CD4-positive, CD25-positive, alpha-beta regulatory T cell (primary cell): ENCODE results near the gene PARD6B. TPM values are rescaled to one million over a fixed set of nuclear protein-coding genes. Genes with fewer than 3 reads are reported as not detected.

Experiments used
- ATAC-seq, 2 donors: fragments of 150-1000 bp; cut with Tn5 transposase; one replicate each; pipeline ENCODE4 v1.10.0; 2021; ENCODE audit warnings: low read depth in 2 of 2, moderate number of reproducible peaks in 2 of 2, moderate library complexity in 1 of 2
- DNase-seq, 3 donors: peaks; one replicate each; pipeline versions ENCODE4 v3.0.0 to v3.0.0-alpha.2; 2012 to 2022; ENCODE audit warnings: mixed read lengths in 1 of 3
- H3K27ac ChIP-seq: one replicate; pipeline ENCODE4 v1.7.0; 2013; ENCODE audit warnings: mild to moderate bottlenecking, low read length; ENCODE audit not compliant: insufficient read depth, poor library complexity, severe bottlenecking
- H3K27me3 ChIP-seq: one replicate; pipeline ENCODE4 v1.7.0; 2013; ENCODE audit warnings: low read length; ENCODE audit not compliant: control insufficient read depth, insufficient read depth
- H3K36me3 ChIP-seq: one replicate; pipeline ENCODE4 v1.7.0; 2013; ENCODE audit warnings: mild to moderate bottlenecking, low read length, moderate library complexity; ENCODE audit not compliant: control insufficient read depth, insufficient read depth
- H3K4me1 ChIP-seq: 2 replicates; pipeline ENCODE4 v1.7.0; 2013; ENCODE audit warnings: mild to moderate bottlenecking, low read length; ENCODE audit not compliant: insufficient read depth, control insufficient read depth, poor library complexity, severe bottlenecking
- H3K4me3 ChIP-seq: one replicate; pipeline ENCODE4 v1.7.0; 2013; ENCODE audit warnings: low read depth, mild to moderate bottlenecking, low read length, moderate library complexity
- H3K9me3 ChIP-seq, 2 experiments: 1 replicate in 1 of 2; 2 replicates in 1 of 2; pipeline ENCODE4 v1.7.0; 2013; ENCODE audit warnings: low read length in 2 of 2, mild to moderate bottlenecking in 1 of 2, moderate library complexity in 1 of 2; ENCODE audit not compliant: control insufficient read depth in 2 of 2
- H3K27ac Mint-ChIP-seq, 3 donors: one replicate each; pipeline ENCODE4 v1.8.0; 2020 to 2022; ENCODE audit warnings: mild to moderate bottlenecking in 3 of 3, mixed read lengths in 3 of 3, moderate library complexity in 2 of 3
- H3K27me3 Mint-ChIP-seq: one replicate; pipeline ENCODE4 v1.8.0; 2022; ENCODE audit warnings: mild to moderate bottlenecking, mixed read lengths
- H3K36me3 Mint-ChIP-seq: one replicate; pipeline ENCODE4 v1.8.0; 2020; ENCODE audit warnings: mixed read lengths
- H3K4me1 Mint-ChIP-seq, 4 donors: one replicate each; pipeline ENCODE4 v1.8.0; 2020 to 2022; ENCODE audit warnings: mixed read lengths in 4 of 4, mild to moderate bottlenecking in 1 of 4
- H3K4me3 Mint-ChIP-seq, 4 donors: one replicate each; pipeline ENCODE4 v1.8.0; 2020 to 2022; ENCODE audit warnings: mild to moderate bottlenecking in 4 of 4, mixed read lengths in 4 of 4, moderate library complexity in 3 of 4
- H3K9me3 Mint-ChIP-seq, 7 donors: one replicate each; pipeline ENCODE4 v1.8.0; 2020 to 2022; ENCODE audit warnings: mixed read lengths in 7 of 7, mild to moderate bottlenecking in 3 of 7, moderate library complexity in 2 of 7
- polyA plus RNA-seq, 4 donors: library from polyadenylated mRNA; unstranded; fragments of 300-500 nt; fragmentation: Illumina TruSeq; gene quantifications; one replicate each; pipeline ENCODE4 v1.2.3, GENCODE V29; 2021
- total RNA-seq: library from RNA; stranded (reverse); gene quantifications from one replicate; pipeline ENCODE4 v1.2.3, GENCODE V29; 2022

Gene PARD6B, protein sequence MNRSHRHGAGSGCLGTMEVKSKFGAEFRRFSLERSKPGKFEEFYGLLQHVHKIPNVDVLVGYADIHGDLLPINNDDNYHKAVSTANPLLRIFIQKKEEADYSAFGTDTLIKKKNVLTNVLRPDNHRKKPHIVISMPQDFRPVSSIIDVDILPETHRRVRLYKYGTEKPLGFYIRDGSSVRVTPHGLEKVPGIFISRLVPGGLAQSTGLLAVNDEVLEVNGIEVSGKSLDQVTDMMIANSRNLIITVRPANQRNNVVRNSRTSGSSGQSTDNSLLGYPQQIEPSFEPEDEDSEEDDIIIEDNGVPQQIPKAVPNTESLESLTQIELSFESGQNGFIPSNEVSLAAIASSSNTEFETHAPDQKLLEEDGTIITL
- total RNA-seq (5.0 TPM), polyA plus RNA-seq (1 to 10 TPM in 3 of 4 donors, under 1 TPM in 1; 0.79 to 1.4 (median 1.2) TPM)

DNA sequence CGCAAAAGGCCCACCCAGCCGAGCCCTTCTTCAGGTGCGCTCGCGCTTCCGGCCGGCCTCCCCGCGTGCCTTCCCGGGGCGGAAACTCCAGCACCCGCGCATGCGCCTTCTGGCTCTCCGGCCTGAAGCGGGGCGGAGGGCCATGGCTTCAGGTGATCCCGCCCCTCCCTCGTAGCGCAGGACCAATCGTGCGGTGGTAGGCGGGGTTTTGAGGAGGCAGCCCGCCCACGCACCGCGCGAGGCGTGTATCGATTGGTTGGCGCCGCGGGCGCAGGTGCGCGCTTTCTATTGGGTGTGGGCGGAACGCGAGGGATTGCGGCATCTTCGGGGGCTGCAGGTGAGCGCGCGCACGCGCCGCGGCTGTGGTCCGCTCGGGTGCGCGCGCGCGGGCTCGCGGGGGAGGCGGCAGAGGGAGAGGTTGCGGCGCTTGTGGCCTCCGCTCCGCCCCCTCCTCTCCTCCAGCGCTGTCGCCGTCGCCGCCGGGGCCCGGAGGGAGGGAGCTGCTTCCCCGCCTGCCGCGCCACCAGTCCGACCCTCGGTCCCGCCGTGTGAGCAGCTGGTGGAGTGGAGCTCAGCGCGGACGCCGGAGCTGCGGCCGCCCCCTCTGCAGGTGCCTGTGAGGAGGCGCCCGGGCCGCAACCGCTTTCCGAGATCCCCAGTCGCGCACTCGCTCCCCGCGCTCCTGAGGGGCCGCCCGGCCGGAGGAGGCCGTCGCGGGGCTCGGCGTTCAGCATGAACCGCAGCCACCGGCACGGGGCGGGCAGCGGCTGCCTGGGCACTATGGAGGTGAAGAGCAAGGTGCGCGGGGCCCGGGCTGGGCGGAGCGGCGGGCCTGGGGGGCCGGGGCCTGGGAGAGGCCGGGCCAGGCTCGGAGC, at the start of gene PARD6B:
TSS of gene PARD6B (plus strand) at position 526 of the 875 bp plus-strand sequence. CDS start at position 733, 207 bp downstream.
- H3K27ac ChIP-seq = peak within 1 kb of the TSS; percentile 81

DNA sequence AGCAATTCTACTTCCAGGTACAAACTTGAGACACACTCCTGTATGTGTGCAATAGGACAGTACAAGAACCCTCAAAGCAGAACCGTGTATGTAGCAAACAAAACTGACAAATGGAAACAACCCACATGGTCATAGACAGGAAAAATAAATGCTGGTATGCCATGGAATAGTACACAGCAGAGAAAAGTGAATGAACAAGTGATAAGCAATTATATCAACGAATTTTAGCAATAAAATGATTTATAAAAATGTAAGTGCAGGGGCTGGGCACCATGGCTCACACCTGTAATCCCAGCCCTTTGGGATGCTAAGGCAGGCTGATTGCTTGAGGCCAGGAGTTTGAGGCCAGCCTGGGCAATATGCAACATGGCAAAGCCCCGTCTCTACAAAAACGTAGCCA, 49.3 kb upstream of the PARD6B start:
- H3K4me3 Mint-ChIP-seq = no peak overlapping the region
- Histone ChIP-seq H3K27me3 (no peaks in the 10 kb centered on the region), H3K36me3 (no peaks in the 10 kb centered on the region), H3K27ac (no peak overlapping the region), H3K9me3 (no peaks in the 10 kb centered on the region), H3K4me3 (no peak overlapping the region), H3K4me1 (no peaks in the 10 kb centered on the region)
- no peak for DNase-seq
- peaks cover 9% of the 10 kb centered on the region for H3K27me3 Mint-ChIP-seq
- H3K4me1 Mint-ChIP-seq = no peaks in the 10 kb centered on the region
- no peak overlapping the region for H3K27ac Mint-ChIP-seq
- H3K9me3 Mint-ChIP-seq = peaks cover 0 to 1% (median 0%) of the 10 kb centered on the region in 7 donors
- no peaks in the 10 kb centered on the region for H3K36me3 Mint-ChIP-seq
- ATAC-seq = no peak

More for the DNA sequence above, at the start of gene PARD6B:
- Histone ChIP-seq H3K27me3 (peaks cover 2% of the 10 kb centered on the region), H3K36me3 (no peaks in the 10 kb centered on the region), H3K4me3 (peak within 1 kb of the TSS; percentile 69), H3K4me1 (peaks cover 24% of the 10 kb centered on the region), H3K9me3 (no peaks in the 10 kb centered on the region)
- peak within 1 kb of the TSS; percentile 91 to 98 (median 96) for H3K4me3 Mint-ChIP-seq
- H3K4me1 Mint-ChIP-seq = peaks cover 11 to 46% (median 30%) of the 10 kb centered on the region in 4 donors
- H3K36me3 Mint-ChIP-seq = no peaks in the 10 kb centered on the region
- peaks cover 9% of the 10 kb centered on the region for H3K27me3 Mint-ChIP-seq
- no peaks in the 10 kb centered on the region for H3K9me3 Mint-ChIP-seq
- DNase-seq (peak; percentile 99 to 100 (median 99)), ATAC-seq (peak; percentile 93 to 96)
- H3K27ac Mint-ChIP-seq = peak within 1 kb of the TSS; percentile 76 to 92 (median 84)

DNA sequence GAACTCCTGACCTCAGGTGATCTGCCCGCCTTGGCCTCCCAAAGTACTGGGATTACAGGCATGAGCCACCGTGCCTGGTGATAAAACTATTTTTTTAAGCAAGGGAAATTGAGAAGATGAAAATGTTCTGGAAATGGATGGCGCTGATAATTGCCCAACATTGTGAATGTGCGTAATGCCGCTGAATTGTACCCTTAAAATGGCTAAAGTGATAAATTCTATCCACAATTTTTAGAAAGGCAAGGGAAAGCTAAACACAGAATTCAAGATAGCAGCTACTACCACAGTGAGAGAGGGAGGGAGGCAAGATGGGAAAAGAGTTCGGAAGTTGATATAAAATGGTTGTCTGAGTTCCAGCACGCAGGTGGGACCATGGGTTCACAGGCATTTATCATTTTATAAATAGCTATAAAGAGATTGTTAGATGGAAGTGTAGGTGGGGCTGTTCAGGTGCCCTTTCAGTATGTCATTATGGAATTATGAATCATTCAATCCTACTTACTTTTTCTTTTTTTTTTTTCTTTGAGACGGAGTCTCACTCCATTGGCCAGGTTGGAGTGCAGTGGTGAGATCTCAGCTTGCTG, 48.3 kb upstream of the PARD6B start:
- no peak overlapping the region for H3K4me3 Mint-ChIP-seq
- H3K27me3 Mint-ChIP-seq = peaks cover 9% of the 10 kb centered on the region
- H3K36me3 Mint-ChIP-seq = no peaks in the 10 kb centered on the region
- Histone ChIP-seq H3K9me3 (no peaks in the 10 kb centered on the region), H3K4me3 (no peak overlapping the region), H3K27me3 (no peaks in the 10 kb centered on the region), H3K36me3 (no peaks in the 10 kb centered on the region), H3K27ac (no peak overlapping the region), H3K4me1 (no peaks in the 10 kb centered on the region)
- peaks cover 0 to 1% (median 0%) of the 10 kb centered on the region in 7 donors for H3K9me3 Mint-ChIP-seq
- DNase-seq (no peak), ATAC-seq (no peak)
- no peak overlapping the region for H3K27ac Mint-ChIP-seq
- H3K4me1 Mint-ChIP-seq = no peaks in the 10 kb centered on the region

DNA sequence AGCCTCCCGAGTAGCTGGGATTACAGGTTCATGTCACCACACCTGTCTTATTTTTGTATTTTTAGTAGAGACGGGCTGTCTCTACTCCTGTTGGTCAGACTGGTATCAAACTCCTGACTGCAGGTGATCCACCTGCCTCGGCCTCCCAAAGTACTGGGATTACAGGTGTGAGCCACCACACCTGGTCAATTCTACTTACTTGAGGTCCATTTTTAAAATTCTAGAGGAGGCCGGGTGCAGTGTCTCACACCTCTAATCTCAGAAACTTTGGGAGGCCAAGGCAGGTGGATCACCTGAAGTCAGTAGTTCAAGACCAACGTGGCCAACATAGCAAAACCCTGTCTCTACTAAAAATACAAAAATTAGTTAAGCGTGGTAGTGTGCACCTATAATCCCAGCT, 47.8 kb upstream of the PARD6B start:
- no peaks in the 10 kb centered on the region for H3K9me3 ChIP-seq
- no peaks in the 10 kb centered on the region for H3K27me3 ChIP-seq
- H3K36me3 ChIP-seq = no peaks in the 10 kb centered on the region
- Mint-ChIP-seq H3K27ac (no peak overlapping the region), H3K4me3 (no peak overlapping the region), H3K27me3 (peaks cover 10% of the 10 kb centered on the region), H3K9me3 (peaks cover 0 to 1% (median 0%) of the 10 kb centered on the region in 7 donors), H3K4me1 (no peaks in the 10 kb centered on the region), H3K36me3 (no peaks in the 10 kb centered on the region)
- no peaks in the 10 kb centered on the region for H3K4me1 ChIP-seq
- no peak overlapping the region for H3K4me3 ChIP-seq
- H3K27ac ChIP-seq = no peak overlapping the region
- no peak for ATAC-seq
- DNase-seq = no peak

DNA sequence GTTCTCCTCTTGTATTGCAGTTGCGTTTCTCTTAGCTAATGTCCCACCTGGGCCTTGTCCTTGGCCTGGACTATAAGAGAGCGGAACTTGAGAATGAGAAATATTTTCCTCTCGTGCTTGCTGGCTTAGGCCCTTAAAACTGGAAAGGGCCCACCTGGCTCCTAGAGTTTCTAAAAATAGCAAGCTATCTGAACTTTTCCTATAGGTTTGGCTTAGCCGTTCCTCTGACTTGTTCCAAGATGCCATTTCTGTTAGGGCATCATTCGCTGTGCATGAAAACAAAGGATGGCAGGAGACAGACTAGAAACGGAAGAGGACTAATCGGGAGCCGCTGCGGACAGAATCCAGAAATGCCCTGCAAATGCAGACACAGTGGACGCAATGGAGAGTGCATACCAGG, 44.6 kb upstream of the PARD6B start:
- Mint-ChIP-seq H3K4me3 (no peak overlapping the region), H3K36me3 (no peaks in the 10 kb centered on the region), H3K27ac (no peak overlapping the region), H3K9me3 (peaks cover 0 to 1% (median 0%) of the 10 kb centered on the region in 7 donors), H3K27me3 (peaks cover 37% of the 10 kb centered on the region), H3K4me1 (peaks cover 0 to 8% (median 2%) of the 10 kb centered on the region in 4 donors)
- peaks cover 6% of the 10 kb centered on the region for H3K27me3 ChIP-seq
- no peak overlapping the region for H3K4me3 ChIP-seq
- DNase-seq = no peak
- no peaks in the 10 kb centered on the region for H3K36me3 ChIP-seq
- no peaks in the 10 kb centered on the region for H3K4me1 ChIP-seq
- H3K27ac ChIP-seq = no peak overlapping the region
- H3K9me3 ChIP-seq = no peaks in the 10 kb centered on the region
- ATAC-seq = no peak

DNA sequence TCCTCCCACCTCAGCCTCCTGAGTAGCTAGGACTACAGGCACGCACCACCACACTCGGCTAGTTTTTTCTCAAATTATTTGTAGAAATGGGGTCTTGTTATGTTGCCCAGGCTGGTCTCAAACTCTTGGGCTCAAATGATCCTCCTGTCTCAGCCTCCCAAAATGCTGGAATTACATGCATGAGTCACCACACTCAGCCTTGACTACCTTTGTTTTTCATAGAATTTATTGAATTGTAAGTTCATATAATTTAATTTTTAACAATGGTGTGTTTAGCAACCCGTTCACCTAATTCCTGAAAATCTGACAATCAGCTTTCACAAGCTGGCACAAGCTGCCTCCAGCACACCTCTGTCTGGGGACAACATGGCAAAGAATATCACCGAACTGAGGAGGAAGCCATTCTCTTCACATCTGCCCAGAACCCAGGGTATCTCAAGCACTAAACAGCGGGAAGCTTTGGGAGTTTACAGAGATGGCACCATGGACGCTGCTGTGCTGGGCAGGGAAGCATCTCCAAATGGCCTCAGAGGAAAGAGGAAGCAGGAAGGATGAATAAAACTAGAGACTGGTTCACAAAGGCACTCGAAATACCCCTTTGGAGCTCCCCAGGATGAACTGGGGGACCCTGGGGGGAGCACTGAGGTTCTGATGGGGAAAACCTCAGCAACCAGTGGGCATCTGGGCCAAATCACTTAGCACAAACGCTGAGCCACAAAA, 43.0 kb upstream of the PARD6B start:
- H3K27ac Mint-ChIP-seq = no peak overlapping the region
- no peak overlapping the region for H3K4me3 ChIP-seq
- DNase-seq (no peak), ATAC-seq (no peak)
- no peaks in the 10 kb centered on the region for H3K36me3 ChIP-seq
- no peaks in the 10 kb centered on the region for H3K4me1 ChIP-seq
- H3K9me3 ChIP-seq = no peaks in the 10 kb centered on the region
- H3K4me1 Mint-ChIP-seq = peaks cover 0 to 13% (median 4%) of the 10 kb centered on the region in 4 donors
- H3K27me3 Mint-ChIP-seq = peaks cover 41% of the 10 kb centered on the region
- H3K27ac ChIP-seq = no peak overlapping the region
- H3K9me3 Mint-ChIP-seq = peaks cover 0 to 2% (median 0%) of the 10 kb centered on the region in 7 donors
- H3K36me3 Mint-ChIP-seq = no peaks in the 10 kb centered on the region
- H3K4me3 Mint-ChIP-seq = no peak overlapping the region
- peaks cover 15% of the 10 kb centered on the region for H3K27me3 ChIP-seq
